Transverse colon (tissue), 3 donors: ENCODE data around the gene CDC42BPB.

ENCODE experiments used
- POLR2A ChIP-seq: fragments of 450-650 bp; IDR thresholded peaks from one replicate; pipeline ENCODE4 v1.6.1; 2016; ENCODE audit warnings: antibody characterized with exemption, mild to moderate bottlenecking, moderate library complexity
- TF ChIP-seq, protein P1 (sequence below), 5 experiments: fragments of 200-600 bp in 3 of 5; fragments of 450-650 bp in 2 of 5; sonication (generic) in 3 of 5; IDR thresholded peaks; 1 replicate in 2 of 5; 2 replicates in 3 of 5; pipeline ENCODE4 v1.5.1; 2016 to 2017; ENCODE audit warnings: antibody characterized with exemption in 5 of 5, inconsistent platforms in 3 of 5, mild to moderate bottlenecking in 2 of 5, moderate library complexity in 1 of 5

DNA sequence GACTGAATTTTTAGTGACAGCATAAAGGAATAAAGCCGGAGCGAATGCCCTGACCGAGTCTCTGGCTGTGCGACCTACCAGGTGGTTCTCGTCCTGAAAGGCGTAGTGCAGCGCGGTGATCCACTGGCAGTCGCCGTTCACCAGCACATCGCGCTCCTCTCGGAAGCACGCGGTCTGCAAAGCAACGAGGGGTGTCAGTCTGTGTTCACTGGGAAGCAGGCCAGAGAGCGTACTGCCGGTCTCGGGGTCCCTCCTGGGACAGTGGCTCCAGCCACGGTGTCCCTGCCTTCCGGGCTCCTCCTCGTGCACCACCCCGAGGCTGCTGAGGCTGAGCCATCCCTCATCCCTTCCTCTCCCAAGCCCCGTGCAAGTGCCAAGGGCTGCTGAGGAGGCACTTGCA lies 53.5 kb downstream of the CDC42BPB start:
- TF ChIP-seq POLR2A = no peak
- TF ChIP-seq, protein P1, sequence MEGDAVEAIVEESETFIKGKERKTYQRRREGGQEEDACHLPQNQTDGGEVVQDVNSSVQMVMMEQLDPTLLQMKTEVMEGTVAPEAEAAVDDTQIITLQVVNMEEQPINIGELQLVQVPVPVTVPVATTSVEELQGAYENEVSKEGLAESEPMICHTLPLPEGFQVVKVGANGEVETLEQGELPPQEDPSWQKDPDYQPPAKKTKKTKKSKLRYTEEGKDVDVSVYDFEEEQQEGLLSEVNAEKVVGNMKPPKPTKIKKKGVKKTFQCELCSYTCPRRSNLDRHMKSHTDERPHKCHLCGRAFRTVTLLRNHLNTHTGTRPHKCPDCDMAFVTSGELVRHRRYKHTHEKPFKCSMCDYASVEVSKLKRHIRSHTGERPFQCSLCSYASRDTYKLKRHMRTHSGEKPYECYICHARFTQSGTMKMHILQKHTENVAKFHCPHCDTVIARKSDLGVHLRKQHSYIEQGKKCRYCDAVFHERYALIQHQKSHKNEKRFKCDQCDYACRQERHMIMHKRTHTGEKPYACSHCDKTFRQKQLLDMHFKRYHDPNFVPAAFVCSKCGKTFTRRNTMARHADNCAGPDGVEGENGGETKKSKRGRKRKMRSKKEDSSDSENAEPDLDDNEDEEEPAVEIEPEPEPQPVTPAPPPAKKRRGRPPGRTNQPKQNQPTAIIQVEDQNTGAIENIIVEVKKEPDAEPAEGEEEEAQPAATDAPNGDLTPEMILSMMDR (IDR thresholded peaks at IDR 0.05) = no peak
